ENCODE data around the gene DERA. TPM values are rescaled to one million over a fixed set of nuclear protein-coding genes. Genes with fewer than 3 reads are reported as not detected.
"Not testable (repeated sequence)": the region's sequence is repeated elsewhere in the genome, so short reads cannot be mapped to it uniquely, and the experiment has no call there.

Gene DERA
- total RNA-seq, 1 experiment from 2014 or later, result 67.6 TPM

- no TSS peak for BruUV-seq (replicated peaks)
- Histone ChIP-seq H3K27ac (peak overlapping the region; percentile 78), H3F3A (ENCODE audit: insufficient read depth, low read depth) (peaks cover 19% of the 10 kb centered on the region), H3K79me2 (ENCODE audit: low read depth) (no peaks in the 10 kb centered on the region), H3K4me2 (peak overlapping the region; percentile 66), H3K4me3 (peak overlapping the region; percentile 27; the same call in 1 of the 2 replicates), H3K36me3 (ENCODE audit: low read depth) (peaks cover 8% of the 10 kb centered on the region; the same call in 1 of the 2 replicates), H2AFZ (no peak overlapping the region), H4K20me1 (ENCODE audit: insufficient read depth) (no peaks in the 10 kb centered on the region), H3K4me1 (replicated peaks; ENCODE audit: insufficient read depth) (peaks cover 29% of the 10 kb centered on the region), H3K9me2 (ENCODE audit: insufficient read depth) (no peaks in the 10 kb centered on the region), H3K9me3 (ENCODE audit: insufficient read depth, low read depth) (no peaks in the 10 kb centered on the region), H3K27me3 (ENCODE audit: insufficient read depth, low read depth) (no peaks in the 10 kb centered on the region)
- no peak for TF ChIP-seq EZH2 (IDR thresholded peaks at IDR 0.05; ENCODE audit: low read depth)
- no peak for TF ChIP-seq CTCF (conservative IDR thresholded peaks at IDR 0.05)
- ChIA-PET POLR2A (ENCODE audit: unreplicated experiment) (interaction anchor here (0.5 to 0.7 kb wide), 4 partner anchors 15 to 561 kb away, joined by 3 to 8 read pairs (median 6); partner anchors contain the start of gene DERA), CTCF (interaction anchor here (1.2 kb wide), 1 partner anchor 15 kb away, joined by 3 read pairs; no protein-coding TSS in a partner anchor)
- intact Hi-C loops (cut with micrococcal nuclease; ENCODE audit: unreplicated experiment), result loop anchor here (10.0 kb wide), 1 partner anchor 178 kb away; the partner anchor contains the start of gene EPS8
- DNase-seq, result peak in 1 of 2 experiments; percentile 64
These were observed 52.1 kb downstream of the DERA start for GRCh38 chr12:15963271-15963670.

DNA sequence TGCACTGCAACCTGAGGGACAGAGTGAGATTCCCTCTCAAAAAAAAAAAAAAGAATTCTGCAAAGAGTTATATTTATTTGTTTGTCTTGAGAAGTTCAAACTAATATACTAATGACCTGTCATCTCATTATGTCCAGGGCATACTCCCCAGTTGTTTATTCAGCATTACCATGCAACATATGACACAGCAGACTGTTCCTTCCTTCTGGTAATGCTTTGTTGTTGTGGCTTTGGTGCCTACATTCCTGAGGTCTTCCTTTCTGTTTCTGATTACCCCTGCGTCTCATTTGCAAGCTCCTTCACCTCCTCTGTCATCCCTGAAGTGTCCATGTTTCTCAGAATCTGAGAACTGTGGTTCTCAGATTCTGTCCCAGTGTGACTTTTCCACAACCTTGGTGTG, 55.3 kb downstream of the DERA start:
- H3F3A ChIP-seq (ENCODE audit: insufficient read depth, low read depth), result peaks cover 19% of the 10 kb centered on the region
- 0 out of 2 replicates have a peak, but pooled peaks cover 14% of the 10 kb centered on the region for H3K36me3 ChIP-seq (ENCODE audit: low read depth)
- H3K79me2 ChIP-seq (ENCODE audit: low read depth), result no peaks in the 10 kb centered on the region
- ChIA-PET CTCF (interaction anchor here (1.2 kb wide), 1 partner anchor 16 kb away, joined by 6 read pairs; no protein-coding TSS in a partner anchor), POLR2A (ENCODE audit: unreplicated experiment) (no interaction called here)
- H3K4me2 ChIP-seq, result no peak overlapping the region
- H4K20me1 ChIP-seq (ENCODE audit: insufficient read depth), result no peaks in the 10 kb centered on the region
- H3K4me3 ChIP-seq, result no peak overlapping the region
- intact Hi-C loops (cut with micrococcal nuclease; ENCODE audit: unreplicated experiment), result loop anchor here (10.0 kb wide), 1 partner anchor 182 kb away; the partner anchor contains the start of gene EPS8
- DNase-seq, result no peak
- no peak overlapping the region for H3K27ac ChIP-seq
- BruUV-seq (replicated peaks), result no TSS peak
- H3K9me2 ChIP-seq (ENCODE audit: insufficient read depth), result no peaks in the 10 kb centered on the region
- TF ChIP-seq EZH2 (IDR thresholded peaks at IDR 0.05; ENCODE audit: low read depth) (no peak), CTCF (conservative IDR thresholded peaks at IDR 0.05) (no peak)
- H2AFZ ChIP-seq, result no peak overlapping the region
- H3K27me3 ChIP-seq (ENCODE audit: insufficient read depth, low read depth), result no peaks in the 10 kb centered on the region
- H3K4me1 ChIP-seq (replicated peaks; ENCODE audit: insufficient read depth), result peaks cover 27% of the 10 kb centered on the region
- H3K9me3 ChIP-seq (ENCODE audit: insufficient read depth, low read depth), result no peaks in the 10 kb centered on the region

DNA sequence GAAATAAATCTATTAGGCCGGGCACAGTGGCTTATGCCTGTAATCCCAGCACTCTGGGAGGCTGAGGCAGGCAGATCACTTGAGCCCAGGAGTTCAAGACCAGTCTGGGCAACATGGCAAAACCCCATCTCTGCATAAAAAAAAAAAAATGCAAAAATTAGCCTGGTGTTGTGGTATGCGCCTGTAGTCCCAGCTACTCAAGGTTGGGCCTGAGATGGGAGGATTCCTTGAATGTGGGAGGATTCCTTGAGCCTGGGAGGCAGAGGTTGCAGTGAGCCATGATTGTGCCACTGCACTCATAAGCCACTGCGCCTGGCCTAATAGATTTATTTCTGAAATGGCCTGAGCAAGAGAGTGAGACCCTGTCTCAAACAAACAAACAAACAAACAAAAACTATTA, 55.9 kb downstream of the DERA start:
- intact Hi-C loops (cut with micrococcal nuclease; ENCODE audit: unreplicated experiment), result loop anchor here (10.0 kb wide), 1 partner anchor 182 kb away; the partner anchor contains the start of gene EPS8
- H3K27me3 ChIP-seq (ENCODE audit: insufficient read depth, low read depth); H3K9me3 ChIP-seq (ENCODE audit: insufficient read depth, low read depth); H3K9me2 ChIP-seq (ENCODE audit: insufficient read depth); H3K4me2 ChIP-seq; H2AFZ ChIP-seq; CTCF ChIA-PET; H4K20me1 ChIP-seq (ENCODE audit: insufficient read depth); DNase-seq; H3K27ac ChIP-seq; BruUV-seq (replicated peaks); POLR2A ChIA-PET (ENCODE audit: unreplicated experiment); H3K79me2 ChIP-seq (ENCODE audit: low read depth); H3K4me3 ChIP-seq: not testable (repeated sequence)
- H3K36me3 ChIP-seq (ENCODE audit: low read depth), result 0 out of 2 replicates have a peak, but pooled peaks cover 14% of the 10 kb centered on the region
- peaks cover 15% of the 10 kb centered on the region for H3F3A ChIP-seq (ENCODE audit: insufficient read depth, low read depth)
- H3K4me1 ChIP-seq (replicated peaks; ENCODE audit: insufficient read depth), result peaks cover 22% of the 10 kb centered on the region
